ENCODE results near the gene C9orf85. TPM values are rescaled to one million over a fixed set of nuclear protein-coding genes. Genes with fewer than 3 reads are reported as not detected.

The C9orf85 gene
- polyA plus RNA-seq, 1 donor from 2014 or later, result 20.3 TPM

DNA sequence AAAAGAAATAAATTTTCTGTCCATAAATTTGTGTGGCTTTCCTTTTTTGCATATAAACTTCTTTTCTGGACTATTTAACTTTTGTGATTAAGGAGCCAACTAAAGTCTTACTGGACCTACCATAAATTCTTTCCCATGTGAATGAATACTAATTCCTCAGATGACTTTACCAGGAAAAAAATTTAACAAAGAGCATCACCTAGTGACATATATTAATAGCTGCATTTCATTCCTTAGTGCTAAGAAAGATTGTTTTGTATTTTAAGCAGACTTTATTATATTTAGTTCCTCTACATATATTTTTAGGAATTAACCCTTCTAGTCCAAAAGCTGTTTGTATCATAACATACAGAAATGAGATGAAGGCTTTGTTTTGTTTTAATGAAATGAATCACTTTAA is 64.4 kb downstream of the C9orf85 start:
- no peaks in the 10 kb centered on the region for H3K9me2 ChIP-seq (ENCODE audit: insufficient read depth, low read length)
- no peaks in the 10 kb centered on the region for H3K79me2 ChIP-seq (replicated peaks; ENCODE audit: insufficient read depth, low read length)
- H3K4me3 ChIP-seq (ENCODE audit: low read length), result no peak overlapping the region
- no peak for TF ChIP-seq POLR2AphosphoS5 (IDR thresholded peaks at IDR 0.05)
- TF ChIP-seq SMC3 (conservative IDR thresholded peaks at IDR 0.05; ENCODE audit: poor library complexity), result no peak
- no peak for TF ChIP-seq RAD21 (conservative IDR thresholded peaks at IDR 0.05)
- no peak for TF ChIP-seq TAF1 (IDR thresholded peaks at IDR 0.05; ENCODE audit: low read depth)
- TF ChIP-seq, protein P1, sequence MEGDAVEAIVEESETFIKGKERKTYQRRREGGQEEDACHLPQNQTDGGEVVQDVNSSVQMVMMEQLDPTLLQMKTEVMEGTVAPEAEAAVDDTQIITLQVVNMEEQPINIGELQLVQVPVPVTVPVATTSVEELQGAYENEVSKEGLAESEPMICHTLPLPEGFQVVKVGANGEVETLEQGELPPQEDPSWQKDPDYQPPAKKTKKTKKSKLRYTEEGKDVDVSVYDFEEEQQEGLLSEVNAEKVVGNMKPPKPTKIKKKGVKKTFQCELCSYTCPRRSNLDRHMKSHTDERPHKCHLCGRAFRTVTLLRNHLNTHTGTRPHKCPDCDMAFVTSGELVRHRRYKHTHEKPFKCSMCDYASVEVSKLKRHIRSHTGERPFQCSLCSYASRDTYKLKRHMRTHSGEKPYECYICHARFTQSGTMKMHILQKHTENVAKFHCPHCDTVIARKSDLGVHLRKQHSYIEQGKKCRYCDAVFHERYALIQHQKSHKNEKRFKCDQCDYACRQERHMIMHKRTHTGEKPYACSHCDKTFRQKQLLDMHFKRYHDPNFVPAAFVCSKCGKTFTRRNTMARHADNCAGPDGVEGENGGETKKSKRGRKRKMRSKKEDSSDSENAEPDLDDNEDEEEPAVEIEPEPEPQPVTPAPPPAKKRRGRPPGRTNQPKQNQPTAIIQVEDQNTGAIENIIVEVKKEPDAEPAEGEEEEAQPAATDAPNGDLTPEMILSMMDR (IDR thresholded peaks at IDR 0.05; ENCODE audit: poor library complexity, severe bottlenecking), result no peak
- TF ChIP-seq MXI1 (conservative IDR thresholded peaks at IDR 0.05; ENCODE audit: poor library complexity, severe bottlenecking), result no peak
- TF ChIP-seq EZH2 (IDR thresholded peaks at IDR 0.05; ENCODE audit: borderline replicate concordance, insufficient read depth, low read length, poor library complexity, severe bottlenecking), result no peak
- TF ChIP-seq, protein P2, sequence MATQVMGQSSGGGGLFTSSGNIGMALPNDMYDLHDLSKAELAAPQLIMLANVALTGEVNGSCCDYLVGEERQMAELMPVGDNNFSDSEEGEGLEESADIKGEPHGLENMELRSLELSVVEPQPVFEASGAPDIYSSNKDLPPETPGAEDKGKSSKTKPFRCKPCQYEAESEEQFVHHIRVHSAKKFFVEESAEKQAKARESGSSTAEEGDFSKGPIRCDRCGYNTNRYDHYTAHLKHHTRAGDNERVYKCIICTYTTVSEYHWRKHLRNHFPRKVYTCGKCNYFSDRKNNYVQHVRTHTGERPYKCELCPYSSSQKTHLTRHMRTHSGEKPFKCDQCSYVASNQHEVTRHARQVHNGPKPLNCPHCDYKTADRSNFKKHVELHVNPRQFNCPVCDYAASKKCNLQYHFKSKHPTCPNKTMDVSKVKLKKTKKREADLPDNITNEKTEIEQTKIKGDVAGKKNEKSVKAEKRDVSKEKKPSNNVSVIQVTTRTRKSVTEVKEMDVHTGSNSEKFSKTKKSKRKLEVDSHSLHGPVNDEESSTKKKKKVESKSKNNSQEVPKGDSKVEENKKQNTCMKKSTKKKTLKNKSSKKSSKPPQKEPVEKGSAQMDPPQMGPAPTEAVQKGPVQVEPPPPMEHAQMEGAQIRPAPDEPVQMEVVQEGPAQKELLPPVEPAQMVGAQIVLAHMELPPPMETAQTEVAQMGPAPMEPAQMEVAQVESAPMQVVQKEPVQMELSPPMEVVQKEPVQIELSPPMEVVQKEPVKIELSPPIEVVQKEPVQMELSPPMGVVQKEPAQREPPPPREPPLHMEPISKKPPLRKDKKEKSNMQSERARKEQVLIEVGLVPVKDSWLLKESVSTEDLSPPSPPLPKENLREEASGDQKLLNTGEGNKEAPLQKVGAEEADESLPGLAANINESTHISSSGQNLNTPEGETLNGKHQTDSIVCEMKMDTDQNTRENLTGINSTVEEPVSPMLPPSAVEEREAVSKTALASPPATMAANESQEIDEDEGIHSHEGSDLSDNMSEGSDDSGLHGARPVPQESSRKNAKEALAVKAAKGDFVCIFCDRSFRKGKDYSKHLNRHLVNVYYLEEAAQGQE (IDR thresholded peaks at IDR 0.05; ENCODE audit: borderline replicate concordance), result no peak
- TF ChIP-seq EP300 (conservative IDR thresholded peaks at IDR 0.05; ENCODE audit: poor library complexity, severe bottlenecking), result no peak
- H3K4me2 ChIP-seq (ENCODE audit: low read length), result no peak overlapping the region
- H3F3A ChIP-seq (ENCODE audit: insufficient read depth, low read length, poor library complexity, severe bottlenecking), result no peaks in the 10 kb centered on the region
- H2AFZ ChIP-seq (ENCODE audit: low read depth, low read length), result no peak overlapping the region
- no peaks in the 10 kb centered on the region for H3K27me3 ChIP-seq (ENCODE audit: insufficient read depth, low read depth, low read length)
- no peaks in the 10 kb centered on the region for H4K20me1 ChIP-seq (ENCODE audit: insufficient read depth)
- H3K9me3 ChIP-seq (ENCODE audit: low read length), result no peaks in the 10 kb centered on the region
- H3K27ac ChIP-seq (ENCODE audit: low read length), result no peak overlapping the region
- no peak overlapping the region for H3K9ac ChIP-seq (ENCODE audit: low read length)
- no peaks in the 10 kb centered on the region for H3K36me3 ChIP-seq (ENCODE audit: insufficient read depth, low read length)

DNA sequence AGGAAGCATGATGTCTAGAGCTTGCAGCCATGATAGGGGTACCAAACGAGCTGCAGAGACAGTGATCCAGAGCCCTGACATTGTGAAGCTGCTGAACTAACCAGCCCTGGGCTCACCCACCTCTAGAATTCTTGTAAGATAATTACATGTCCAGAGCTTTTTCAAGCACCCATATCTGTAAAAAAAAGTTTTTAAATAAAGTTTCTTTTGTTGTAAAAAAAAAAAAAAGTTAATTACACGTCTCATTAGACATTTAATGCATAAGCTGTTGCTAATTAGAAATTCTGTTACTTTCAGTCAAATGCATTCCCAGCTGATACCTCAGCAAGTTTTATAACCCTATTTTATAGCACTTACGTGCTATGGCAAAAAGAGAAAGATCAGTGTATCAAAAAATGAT is 65.6 kb downstream of the C9orf85 start:
- H3K4me3 ChIP-seq (ENCODE audit: low read length), result no peak overlapping the region
- H3K4me2 ChIP-seq (ENCODE audit: low read length), result no peak overlapping the region
- no peaks in the 10 kb centered on the region for H3K36me3 ChIP-seq (ENCODE audit: insufficient read depth, low read length)
- no peak overlapping the region for H2AFZ ChIP-seq (ENCODE audit: low read depth, low read length)
- H3K9me2 ChIP-seq (ENCODE audit: insufficient read depth, low read length), result no peaks in the 10 kb centered on the region
- H3F3A ChIP-seq (ENCODE audit: insufficient read depth, low read length, poor library complexity, severe bottlenecking), result no peaks in the 10 kb centered on the region
- H3K79me2 ChIP-seq (replicated peaks; ENCODE audit: insufficient read depth, low read length), result no peaks in the 10 kb centered on the region
- no peak overlapping the region for H3K27ac ChIP-seq (ENCODE audit: low read length)
- no peaks in the 10 kb centered on the region for H3K9me3 ChIP-seq (ENCODE audit: low read length)
- TF ChIP-seq POLR2AphosphoS5 (IDR thresholded peaks at IDR 0.05) (no peak), SMC3 (conservative IDR thresholded peaks at IDR 0.05; ENCODE audit: poor library complexity) (no peak), EP300 (conservative IDR thresholded peaks at IDR 0.05; ENCODE audit: poor library complexity, severe bottlenecking) (no peak), RAD21 (conservative IDR thresholded peaks at IDR 0.05) (no peak), MXI1 (conservative IDR thresholded peaks at IDR 0.05; ENCODE audit: poor library complexity, severe bottlenecking) (no peak)
- TF ChIP-seq, protein P1 (IDR thresholded peaks at IDR 0.05; ENCODE audit: poor library complexity, severe bottlenecking), result no peak
- H3K9ac ChIP-seq (ENCODE audit: low read length), result no peak overlapping the region
- no peaks in the 10 kb centered on the region for H4K20me1 ChIP-seq (ENCODE audit: insufficient read depth)
- no peaks in the 10 kb centered on the region for H3K27me3 ChIP-seq (ENCODE audit: insufficient read depth, low read depth, low read length)

Measured in neural cell (in vitro differentiated cells).